Dendritic cell treated with granulocyte-macrophage colony-stimulating factor and Interleukin-4, amounts not matched to agents 40 ng/mL and 50 ng/mL, for 4 days (primary cell): ENCODE data around the gene NAA38.
A peak's percentile ranks its signal among the peaks of the same experiment; 100 is the strongest.

Source experiments
- H3K27ac Mint-ChIP-seq: one replicate; pipeline ENCODE4 v1.8.0; 2022; ENCODE audit warnings: mild to moderate bottlenecking, mixed read lengths
- H3K27me3 Mint-ChIP-seq: one replicate; pipeline ENCODE4 v1.8.0; 2022; ENCODE audit warnings: mild to moderate bottlenecking, mixed read lengths
- H3K36me3 Mint-ChIP-seq: one replicate; pipeline ENCODE4 v1.8.0; 2022; ENCODE audit warnings: low read depth, mixed read lengths
- H3K4me1 Mint-ChIP-seq: one replicate; pipeline ENCODE4 v1.8.0; 2022; ENCODE audit warnings: low read depth, mixed read lengths
- H3K4me3 Mint-ChIP-seq: one replicate; pipeline ENCODE4 v1.8.0; 2022; ENCODE audit warnings: mild to moderate bottlenecking, moderate library complexity, mixed read lengths
- H3K9me3 Mint-ChIP-seq: one replicate; pipeline ENCODE4 v1.8.0; 2022; ENCODE audit warnings: mixed read lengths
- intact Hi-C: fragments of 100-400 bp; cut with micrococcal nuclease; formaldehyde crosslinking; loops from one replicate; pipeline ENCODE4 v1.15.0; 2022

NAA38 gene

DNA sequence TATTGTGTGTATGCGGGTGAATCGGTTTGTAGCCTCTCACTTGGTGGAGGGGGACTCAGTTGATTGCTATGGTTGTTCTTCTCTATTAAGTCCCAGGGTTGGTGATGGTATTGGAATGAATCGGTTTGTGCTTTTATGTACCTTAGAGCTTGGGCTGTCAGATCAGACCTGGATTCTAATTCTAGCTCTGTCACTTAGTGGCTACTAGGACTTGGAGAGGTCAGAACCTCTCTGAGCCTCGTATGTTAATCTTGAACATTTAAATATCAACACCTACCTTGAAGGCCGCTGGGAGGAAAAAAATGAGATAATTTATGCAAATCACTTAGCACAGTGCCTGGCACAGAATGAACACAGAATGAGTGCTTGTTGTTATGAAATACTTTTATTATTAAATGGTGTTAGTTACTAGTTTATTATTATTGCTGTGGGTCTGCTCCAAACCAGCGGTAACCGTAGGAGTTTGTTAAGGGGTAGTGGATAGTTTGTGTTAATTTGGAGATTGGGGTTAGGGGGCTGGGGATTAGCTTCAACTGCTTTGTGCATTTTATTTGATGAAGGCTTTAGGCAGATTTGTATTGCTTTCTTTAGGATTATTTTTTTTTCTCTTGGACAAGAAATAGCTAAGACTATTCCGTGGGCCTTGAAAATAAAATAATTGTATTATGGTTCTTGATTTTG is 19.8 kb downstream of the NAA38 start:
- H3K36me3 Mint-ChIP-seq = peaks cover 51% of the 10 kb centered on the region
- peaks cover 10% of the 10 kb centered on the region for H3K27me3 Mint-ChIP-seq
- peak overlapping the region; percentile 98 for H3K27ac Mint-ChIP-seq
- no peaks in the 10 kb centered on the region for H3K9me3 Mint-ChIP-seq
- peak overlapping the region; percentile 87 for H3K4me3 Mint-ChIP-seq
- peaks cover 79% of the 10 kb centered on the region for H3K4me1 Mint-ChIP-seq
- intact Hi-C loops = no loop called here

- intact Hi-C loops = no loop called here
- Mint-ChIP-seq H3K27me3 (peaks cover 16% of the 10 kb centered on the region), H3K36me3 (peaks cover 43% of the 10 kb centered on the region), H3K27ac (peak overlapping the region; percentile 98), H3K4me1 (peaks cover 76% of the 10 kb centered on the region), H3K9me3 (no peaks in the 10 kb centered on the region), H3K4me3 (peak overlapping the region; percentile 87)
Observed at GRCh38 chr17:7836596-7837407, 20.6 kb downstream of the NAA38 start.

GRCh38 chr17:7835814-7836595 is 21.4 kb downstream of the NAA38 start:
- Mint-ChIP-seq H3K4me1 (peaks cover 70% of the 10 kb centered on the region), H3K27ac (peak overlapping the region; percentile 98), H3K27me3 (peaks cover 17% of the 10 kb centered on the region), H3K4me3 (peak overlapping the region; percentile 87), H3K9me3 (no peaks in the 10 kb centered on the region), H3K36me3 (peaks cover 35% of the 10 kb centered on the region)
- intact Hi-C loops = loop anchor here (1.0 to 2.0 kb wide), 2 partner anchors 7 to 15 kb away; no protein-coding TSS in a partner anchor

DNA sequence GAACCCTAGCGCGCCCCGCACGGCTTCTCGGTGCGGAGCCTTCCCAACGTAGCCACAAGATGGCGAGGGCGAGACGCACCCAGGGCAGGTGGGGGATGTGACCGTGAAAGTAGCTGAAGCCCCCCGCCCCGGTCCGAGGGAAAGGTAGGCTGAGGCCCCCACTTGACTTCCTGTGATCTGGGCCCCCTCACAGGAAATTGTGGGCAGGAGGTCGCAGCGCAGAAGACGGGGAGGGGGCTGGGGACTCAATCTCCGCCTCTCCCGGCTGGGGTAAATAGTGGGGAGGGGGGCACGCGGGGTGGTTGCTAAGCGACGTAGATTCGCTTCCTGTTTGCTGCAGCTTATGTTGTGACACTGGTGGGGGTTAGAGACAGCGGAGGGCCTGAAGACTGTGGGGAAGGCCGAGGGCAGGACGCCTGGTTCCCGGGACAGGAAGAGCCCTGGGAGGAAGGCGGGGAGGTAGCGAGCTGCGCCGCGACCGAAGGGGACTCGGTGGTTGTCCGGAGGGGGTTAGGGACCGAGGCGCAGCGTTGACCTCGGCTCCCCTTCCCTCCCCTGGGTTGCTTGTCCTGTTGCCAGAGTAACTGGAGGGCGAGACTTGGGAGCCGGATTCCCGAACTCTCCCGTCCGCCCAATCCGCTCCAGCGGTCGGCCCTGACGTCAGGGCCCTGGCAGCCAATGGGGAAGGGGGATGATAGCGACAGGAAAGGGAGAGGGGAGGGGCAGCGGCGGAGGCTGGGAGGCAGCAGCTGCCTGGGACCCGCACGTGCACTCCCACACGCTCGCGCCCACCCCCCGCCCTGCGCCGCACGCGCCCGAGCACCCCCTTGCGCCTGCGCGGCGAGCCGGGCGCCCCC is 22.2 kb downstream of the NAA38 start:
- Mint-ChIP-seq H3K27me3 (peaks cover 23% of the 10 kb centered on the region), H3K9me3 (no peaks in the 10 kb centered on the region), H3K27ac (peak overlapping the region; percentile 98), H3K4me3 (peak overlapping the region; percentile 87), H3K36me3 (peaks cover 28% of the 10 kb centered on the region), H3K4me1 (peaks cover 62% of the 10 kb centered on the region)
- intact Hi-C loops = loop anchor here (1.0 to 2.0 kb wide), 2 partner anchors 8 to 16 kb away; no protein-coding TSS in a partner anchor

GRCh38 chr17:7834542-7834956 is 22.8 kb downstream of the NAA38 start:
- Mint-ChIP-seq H3K36me3 (peaks cover 24% of the 10 kb centered on the region), H3K4me1 (peaks cover 56% of the 10 kb centered on the region), H3K27me3 (peaks cover 23% of the 10 kb centered on the region), H3K4me3 (peak overlapping the region; percentile 87), H3K27ac (peak overlapping the region; percentile 98), H3K9me3 (no peaks in the 10 kb centered on the region)
- intact Hi-C loops = loop anchor here (2.0 kb wide), 1 partner anchor 16 kb away; no protein-coding TSS in a partner anchor

GRCh38 chr17:7833795-7834541 is 23.4 kb downstream of the NAA38 start, which contains the start of gene KDM6B:
TSS of gene KDM6B (plus strand) at chr17:7834217. CDS start at chr17:7845555, 11,338 bp downstream.
- peaks cover 51% of the 10 kb centered on the region for H3K4me1 Mint-ChIP-seq
- H3K27ac Mint-ChIP-seq = peak within 1 kb of the TSS; percentile 98
- intact Hi-C loops = loop anchor here (2.0 kb wide), 1 partner anchor 17 kb away; no protein-coding TSS in a partner anchor
- H3K9me3 Mint-ChIP-seq = no peaks in the 10 kb centered on the region
- peak within 1 kb of the TSS; percentile 87 for H3K4me3 Mint-ChIP-seq
- peaks cover 24% of the 10 kb centered on the region for H3K36me3 Mint-ChIP-seq
- peaks cover 23% of the 10 kb centered on the region for H3K27me3 Mint-ChIP-seq

GRCh38 chr17:7833011-7833794 is 24.2 kb downstream of the NAA38 start:
- Mint-ChIP-seq H3K36me3 (peaks cover 24% of the 10 kb centered on the region), H3K4me1 (peaks cover 43% of the 10 kb centered on the region), H3K4me3 (peak overlapping the region; percentile 87), H3K27ac (peak overlapping the region; percentile 98), H3K9me3 (no peaks in the 10 kb centered on the region), H3K27me3 (peaks cover 23% of the 10 kb centered on the region)
- intact Hi-C loops = no loop called here

DNA sequence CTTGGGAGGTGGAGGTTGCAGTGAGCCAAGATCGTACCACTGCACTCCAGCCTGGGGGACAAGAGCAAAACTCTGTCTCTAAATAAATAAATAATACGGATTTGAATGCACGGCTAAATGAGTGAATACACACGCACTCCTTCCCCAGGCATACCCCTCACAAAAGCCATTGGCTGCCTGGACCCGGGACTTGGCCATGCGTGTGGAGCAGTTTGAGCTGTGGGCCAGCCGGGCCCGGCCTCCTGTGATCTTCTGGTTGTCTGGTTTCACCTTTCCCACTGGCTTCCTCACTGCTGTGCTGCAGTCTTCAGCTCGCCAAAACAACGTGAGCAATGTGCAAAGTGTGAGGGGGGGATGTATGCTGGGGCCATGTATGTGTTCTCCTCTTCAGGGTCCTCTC is 24.9 kb downstream of the NAA38 start:
- Mint-ChIP-seq H3K27ac (no peak overlapping the region), H3K36me3 (peaks cover 24% of the 10 kb centered on the region), H3K4me1 (peaks cover 38% of the 10 kb centered on the region), H3K4me3 (no peak overlapping the region), H3K9me3 (no peaks in the 10 kb centered on the region), H3K27me3 (peaks cover 27% of the 10 kb centered on the region)
- intact Hi-C loops = no loop called here

GRCh38 chr17:7831233-7831632 is 26.1 kb downstream of the NAA38 start:
- Mint-ChIP-seq H3K4me1 (peaks cover 26% of the 10 kb centered on the region), H3K36me3 (peaks cover 22% of the 10 kb centered on the region), H3K27me3 (peaks cover 36% of the 10 kb centered on the region), H3K9me3 (no peaks in the 10 kb centered on the region), H3K4me3 (no peak overlapping the region), H3K27ac (no peak overlapping the region)
- intact Hi-C loops = no loop called here

GRCh38 chr17:7830616-7831015 is 26.7 kb downstream of the NAA38 start:
- intact Hi-C loops = no loop called here
- Mint-ChIP-seq H3K4me1 (peaks cover 23% of the 10 kb centered on the region), H3K27me3 (peaks cover 36% of the 10 kb centered on the region), H3K9me3 (no peaks in the 10 kb centered on the region), H3K36me3 (peaks cover 18% of the 10 kb centered on the region), H3K27ac (no peak overlapping the region), H3K4me3 (no peak overlapping the region)

- peaks cover 27% of the 10 kb centered on the region for H3K27me3 Mint-ChIP-seq
- peaks cover 10% of the 10 kb centered on the region for H3K4me1 Mint-ChIP-seq
- H3K27ac Mint-ChIP-seq = no peak overlapping the region
Observed at GRCh38 chr17:7825206-7825990, 32.0 kb downstream of the NAA38 start.

More at GRCh38 chr17:7825206-7825990, 32.0 kb downstream of the NAA38 start:
- Mint-ChIP-seq H3K9me3 (no peaks in the 10 kb centered on the region), H3K4me3 (no peak overlapping the region), H3K36me3 (no peaks in the 10 kb centered on the region)
- intact Hi-C loops = no loop called here
